ENCODE measurements around the gene RAPGEF2. TPM values are rescaled to one million over a fixed set of nuclear protein-coding genes. Genes with fewer than 3 reads are reported as not detected.

Gene RAPGEF2
- total and polyA plus RNA-seq, 10 of the 15 experiments (the other 5 are each of a cell fraction or from before 2014, with no cell fraction given), result 0.31 to 24.0 (median 2.9) TPM

DNA sequence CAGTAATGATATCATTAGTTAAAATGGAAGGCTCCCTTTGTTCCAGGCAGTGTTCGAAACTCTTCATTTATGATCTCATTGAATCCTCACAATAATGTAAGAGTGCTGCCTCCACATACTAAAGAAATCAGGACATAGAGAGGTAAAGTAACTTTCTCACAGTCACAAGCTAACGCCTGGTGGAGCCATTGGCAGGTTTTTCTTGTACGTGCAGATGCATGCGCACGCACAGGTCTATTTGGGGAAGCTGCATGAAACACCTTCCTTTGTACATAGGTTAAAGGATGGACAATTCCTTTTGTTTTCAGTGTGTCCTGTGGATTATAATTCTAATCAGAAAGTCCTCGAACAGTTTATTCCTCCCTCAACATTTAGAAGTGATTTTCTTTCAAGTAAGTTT lies 176.2 kb downstream of the RAPGEF2 start (continued):
- TF ChIP-seq EED (IDR thresholded peaks at IDR 0.05; ENCODE audit: low read depth), result no peak
- TF ChIP-seq, protein P1, sequence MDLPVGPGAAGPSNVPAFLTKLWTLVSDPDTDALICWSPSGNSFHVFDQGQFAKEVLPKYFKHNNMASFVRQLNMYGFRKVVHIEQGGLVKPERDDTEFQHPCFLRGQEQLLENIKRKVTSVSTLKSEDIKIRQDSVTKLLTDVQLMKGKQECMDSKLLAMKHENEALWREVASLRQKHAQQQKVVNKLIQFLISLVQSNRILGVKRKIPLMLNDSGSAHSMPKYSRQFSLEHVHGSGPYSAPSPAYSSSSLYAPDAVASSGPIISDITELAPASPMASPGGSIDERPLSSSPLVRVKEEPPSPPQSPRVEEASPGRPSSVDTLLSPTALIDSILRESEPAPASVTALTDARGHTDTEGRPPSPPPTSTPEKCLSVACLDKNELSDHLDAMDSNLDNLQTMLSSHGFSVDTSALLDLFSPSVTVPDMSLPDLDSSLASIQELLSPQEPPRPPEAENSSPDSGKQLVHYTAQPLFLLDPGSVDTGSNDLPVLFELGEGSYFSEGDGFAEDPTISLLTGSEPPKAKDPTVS (IDR thresholded peaks at IDR 0.05; ENCODE audit: low read depth, low read length), result no peak

DNA sequence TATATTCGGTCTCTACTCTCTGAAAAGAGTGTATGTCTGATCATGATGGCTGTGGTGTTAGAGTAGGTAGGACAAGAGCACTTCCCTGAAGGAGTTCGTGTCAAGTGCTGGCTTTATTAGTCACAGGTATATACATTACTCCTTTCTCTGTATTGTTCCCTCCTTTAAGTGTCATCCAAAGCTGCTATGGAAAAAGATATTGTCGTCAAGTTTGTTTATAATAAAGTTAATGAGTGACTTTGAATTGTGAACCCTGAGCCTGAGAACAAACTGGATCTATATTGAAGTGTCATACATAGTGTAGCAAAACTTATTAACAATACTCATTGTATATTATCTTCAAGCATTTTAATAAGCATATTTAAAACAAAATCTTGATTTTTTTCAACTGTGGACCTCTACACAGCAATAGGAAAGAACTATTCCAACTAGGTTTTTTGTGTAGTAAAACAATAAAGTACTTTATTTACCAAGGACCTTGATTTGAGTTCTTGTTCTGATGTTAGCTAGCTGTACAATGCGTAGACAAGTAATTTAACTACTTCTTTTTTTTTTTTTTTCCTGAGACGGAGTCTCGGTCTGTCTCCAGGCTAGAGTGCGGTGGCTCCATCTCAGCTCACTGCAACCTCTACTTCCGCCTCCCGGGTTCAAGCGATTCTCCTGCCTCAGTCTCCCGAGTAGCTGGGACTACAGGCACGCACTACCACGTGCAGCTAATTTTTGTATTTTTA lies 177.7 kb downstream of the RAPGEF2 start:
- Histone ChIP-seq H3K4me3 (no peak overlapping the region), H2AFZ (ENCODE audit: control insufficient read depth, low read depth, low read length) (no peak overlapping the region), H3K27me3 (replicated peaks in 1 of 2; ENCODE audit: control insufficient read depth in 2 of 2, insufficient read depth in 2 of 2, low read length in 1 of 2) (no peaks in the 10 kb centered on the region), H3K9ac (ENCODE audit: control insufficient read depth, insufficient read depth, low read length) (no peak overlapping the region), H3K4me2 (ENCODE audit: control insufficient read depth, insufficient read depth) (no peak overlapping the region), H3K4me1 (ENCODE audit: control insufficient read depth, insufficient read depth, low read length) (no peaks in the 10 kb centered on the region), H3K79me2 (ENCODE audit: control insufficient read depth, insufficient read depth, low read length) (no peaks in the 10 kb centered on the region), H3K9me3 (replicated peaks; ENCODE audit: control insufficient read depth, insufficient read depth, low read length) (no peaks in the 10 kb centered on the region), H3K27ac (ENCODE audit: control insufficient read depth, insufficient read depth) (no peak overlapping the region), H4K20me1 (ENCODE audit: control insufficient read depth, insufficient read depth) (no peaks in the 10 kb centered on the region), H3K36me3 (ENCODE audit: control insufficient read depth in 2 of 2, insufficient read depth in 2 of 2, low read length in 1 of 2) (no peaks in the 10 kb centered on the region; a peak in 2 of 4 replicates)
- no peak for ATAC-seq
- FAIRE-seq, result no peak
- ChIA-PET POLR2A (no interaction called here), CTCF (interaction anchor here (0.6 kb wide), 1 partner anchor 1384 kb away, joined by 3 read pairs; no protein-coding TSS in a partner anchor), SMC1A (ENCODE audit: uncharacterized antibody, unreplicated experiment) (interaction anchor here (1.0 to 1.1 kb wide), 2 partner anchors 59 to 174 kb away, joined by 3 to 4 read pairs; no protein-coding TSS in a partner anchor), RAD21 (ENCODE audit: unreplicated experiment) (no interaction called here)
- no TSS peak for BruUV-seq (replicated peaks)
- intact Hi-C loops (cut with micrococcal nuclease; ENCODE audit: unreplicated experiment) (no loop called here), in situ Hi-C loops (cut with MboI) (no loop called here)
- TF ChIP-seq SRF (IDR thresholded peaks at IDR 0.05; ENCODE audit: low read depth in 2 of 2, low read length in 2 of 2), result no peak
- TF ChIP-seq ZBTB40 (IDR thresholded peaks at IDR 0.05; ENCODE audit: borderline replicate concordance), result no peak
- no peak for TF ChIP-seq USF2 (IDR thresholded peaks at IDR 0.05; ENCODE audit: borderline replicate concordance, low read depth, low read length)
- no peak for TF ChIP-seq EGR1 (IDR thresholded peaks at IDR 0.05; ENCODE audit: borderline replicate concordance in 1 of 2, low read depth in 2 of 2, low read length in 2 of 2)
- TF ChIP-seq, protein P2, sequence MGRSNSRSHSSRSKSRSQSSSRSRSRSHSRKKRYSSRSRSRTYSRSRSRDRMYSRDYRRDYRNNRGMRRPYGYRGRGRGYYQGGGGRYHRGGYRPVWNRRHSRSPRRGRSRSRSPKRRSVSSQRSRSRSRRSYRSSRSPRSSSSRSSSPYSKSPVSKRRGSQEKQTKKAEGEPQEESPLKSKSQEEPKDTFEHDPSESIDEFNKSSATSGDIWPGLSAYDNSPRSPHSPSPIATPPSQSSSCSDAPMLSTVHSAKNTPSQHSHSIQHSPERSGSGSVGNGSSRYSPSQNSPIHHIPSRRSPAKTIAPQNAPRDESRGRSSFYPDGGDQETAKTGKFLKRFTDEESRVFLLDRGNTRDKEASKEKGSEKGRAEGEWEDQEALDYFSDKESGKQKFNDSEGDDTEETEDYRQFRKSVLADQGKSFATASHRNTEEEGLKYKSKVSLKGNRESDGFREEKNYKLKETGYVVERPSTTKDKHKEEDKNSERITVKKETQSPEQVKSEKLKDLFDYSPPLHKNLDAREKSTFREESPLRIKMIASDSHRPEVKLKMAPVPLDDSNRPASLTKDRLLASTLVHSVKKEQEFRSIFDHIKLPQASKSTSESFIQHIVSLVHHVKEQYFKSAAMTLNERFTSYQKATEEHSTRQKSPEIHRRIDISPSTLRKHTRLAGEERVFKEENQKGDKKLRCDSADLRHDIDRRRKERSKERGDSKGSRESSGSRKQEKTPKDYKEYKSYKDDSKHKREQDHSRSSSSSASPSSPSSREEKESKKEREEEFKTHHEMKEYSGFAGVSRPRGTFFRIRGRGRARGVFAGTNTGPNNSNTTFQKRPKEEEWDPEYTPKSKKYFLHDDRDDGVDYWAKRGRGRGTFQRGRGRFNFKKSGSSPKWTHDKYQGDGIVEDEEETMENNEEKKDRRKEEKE (IDR thresholded peaks at IDR 0.05), result no peak
- no peak for DNase-seq (ENCODE audit: low read depth, low spot score)
- WGBS (ENCODE audit: insufficient coverage, insufficient replicate concordance, low lambda C conversion rate, missing lambda C conversion rate), result 91% methylated on average over 11 of the region's 13 CpGs
